Activated CD4-positive, alpha-beta T cell treated with anti-CD3 and anti-CD28 coated beads, Interleukin-2, Interleukin-4, amounts not matched to agents 100 ng/mL and 50 ng/mL, durations not matched to agents 16 hours and 8 hours (primary cell): ENCODE data around the gene NIPAL4.

Experiments
- DNase-seq: peaks from one replicate; pipeline ENCODE4 v3.0.0-alpha.2; 2020; ENCODE audit warnings: low spot score

The NIPAL4 gene

DNA sequence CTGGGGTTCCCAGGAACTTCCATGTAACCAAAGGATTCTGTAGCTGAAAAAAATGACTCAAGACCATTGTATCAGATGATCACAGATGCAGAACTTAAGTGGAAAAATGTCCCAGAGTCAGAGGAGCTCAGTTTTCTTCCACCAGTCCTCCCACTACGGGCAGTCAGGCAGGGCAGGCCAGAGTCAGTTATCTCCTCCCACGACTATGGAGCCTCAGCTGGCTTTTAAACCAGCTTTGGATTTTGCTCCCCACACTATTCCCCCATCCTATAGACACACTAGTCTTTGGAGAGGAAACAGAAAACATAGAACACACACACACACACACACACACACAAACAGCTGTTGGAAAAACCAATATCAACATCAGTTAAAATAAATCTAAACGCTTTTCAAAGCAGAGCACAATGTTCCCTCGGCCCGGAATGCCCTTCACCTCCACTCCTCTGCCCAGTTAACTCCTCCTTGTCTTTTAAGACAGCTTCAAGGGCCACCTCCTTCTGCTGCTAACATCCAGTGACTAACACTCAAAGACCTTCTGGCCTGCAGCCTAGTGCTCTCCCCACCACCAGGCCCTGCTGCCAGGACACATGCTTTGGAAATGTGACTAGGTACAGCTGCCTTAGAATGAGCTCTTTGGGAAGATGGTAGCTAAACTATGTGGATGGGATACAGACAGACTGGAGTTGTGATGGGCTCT lies 56.8 kb downstream of the NIPAL4 start:
- DNase-seq = no peak

DNA sequence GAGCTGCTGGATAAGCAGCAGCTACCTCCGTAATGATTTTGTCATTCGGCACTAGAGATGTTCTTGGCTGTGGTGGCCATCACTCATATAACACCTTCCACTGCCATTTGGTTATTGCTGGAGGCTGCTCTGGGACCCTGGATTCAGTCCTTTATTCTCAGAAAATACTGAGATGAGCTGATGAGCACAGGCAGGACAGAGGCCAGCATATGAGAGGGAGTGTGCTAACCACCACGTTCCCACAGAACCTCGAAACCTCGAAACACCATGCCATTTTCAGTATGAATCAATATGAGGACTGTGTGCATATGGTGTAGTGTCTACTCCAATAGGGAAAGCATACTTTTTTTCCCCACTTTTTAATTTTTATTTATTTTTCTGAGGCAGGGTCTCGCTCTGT lies 59.0 kb downstream of the NIPAL4 start:
- peak; percentile 50 for DNase-seq

DNA sequence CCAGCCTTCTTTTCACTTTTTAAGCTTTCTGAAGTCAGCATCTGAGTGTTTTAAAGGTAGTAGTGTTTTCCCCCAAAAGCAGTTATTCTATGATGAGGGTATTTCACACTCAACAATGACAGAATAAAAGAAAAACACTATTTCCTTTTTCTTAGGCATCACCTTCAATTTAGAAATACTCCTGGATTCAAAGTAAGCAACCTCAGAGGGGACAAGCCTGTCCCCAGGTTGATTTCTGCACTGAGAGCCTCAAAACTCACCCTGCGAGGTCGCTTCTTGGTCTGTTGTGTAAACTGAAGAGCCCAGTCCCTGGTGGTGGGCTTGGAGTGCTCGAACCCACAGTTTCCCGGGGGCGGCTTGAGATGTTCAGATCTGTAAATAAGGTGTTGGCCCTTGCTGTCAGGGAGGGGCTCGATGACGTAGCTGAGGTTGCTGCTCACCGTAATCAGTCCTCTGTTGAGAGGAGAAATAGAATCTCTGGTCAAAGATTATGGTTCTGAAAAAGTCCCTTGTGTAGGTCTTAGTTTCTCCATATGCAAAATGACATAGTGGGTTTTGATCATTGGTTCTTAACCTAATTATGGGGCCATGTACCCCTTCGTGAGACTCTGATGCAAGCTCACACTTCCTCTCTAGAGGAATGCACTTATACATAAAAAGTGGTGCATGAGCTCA lies 59.7 kb downstream of the NIPAL4 start:
- DNase-seq = no peak

DNA sequence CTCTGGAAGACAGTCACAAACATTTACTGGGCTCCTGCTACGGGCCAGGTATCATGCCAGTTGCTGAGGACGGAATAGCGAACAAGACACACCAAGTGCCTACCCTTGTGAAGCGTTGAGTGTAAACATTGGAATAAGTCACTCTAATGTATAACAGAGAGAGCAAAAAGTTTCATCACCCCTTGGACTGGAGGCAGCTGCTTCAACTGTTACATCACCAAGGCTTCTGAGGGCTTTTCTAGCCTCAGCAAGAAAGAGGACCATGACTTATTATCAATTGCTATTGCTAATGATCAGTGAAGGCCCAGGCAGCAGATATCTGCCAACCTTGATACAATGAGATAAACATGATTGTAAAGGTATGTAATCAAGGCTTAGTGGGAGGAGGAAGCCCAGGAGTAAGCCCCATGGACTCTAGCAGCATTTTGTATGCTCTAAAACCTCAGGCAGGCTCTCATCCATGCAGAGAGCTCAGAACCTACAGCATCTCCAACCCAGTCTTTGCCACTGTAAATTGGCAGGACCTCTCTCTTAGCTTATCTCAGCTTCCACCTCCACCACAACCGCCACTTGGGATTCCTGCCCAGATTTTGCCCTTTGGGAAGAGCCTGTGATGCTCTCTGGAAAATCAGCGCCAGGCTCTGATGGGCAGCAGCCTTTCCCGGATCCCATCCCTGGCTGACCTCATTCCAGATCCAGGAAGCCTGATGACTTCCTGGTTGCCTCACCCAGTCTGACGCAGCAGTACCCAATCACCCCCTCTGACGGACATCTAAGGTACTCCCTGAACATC lies 61.1 kb downstream of the NIPAL4 start:
- no peak for DNase-seq

DNA sequence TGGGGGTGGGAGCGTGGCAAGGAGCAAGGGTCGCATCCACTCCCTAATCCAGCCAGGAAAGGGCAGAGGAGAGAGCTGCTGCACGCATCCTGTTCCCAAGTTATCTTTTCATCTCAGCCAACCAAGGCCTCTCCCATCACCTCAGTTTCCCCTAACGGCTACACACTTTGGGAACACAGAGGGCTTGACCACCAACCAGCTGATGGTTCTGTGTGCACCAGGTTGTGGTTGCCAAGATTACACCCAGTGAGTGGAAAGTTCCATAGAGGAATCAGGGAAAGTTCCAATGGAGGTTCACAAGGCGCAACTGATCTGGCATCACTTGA lies 61.7 kb downstream of the NIPAL4 start:
- no peak for DNase-seq

DNA sequence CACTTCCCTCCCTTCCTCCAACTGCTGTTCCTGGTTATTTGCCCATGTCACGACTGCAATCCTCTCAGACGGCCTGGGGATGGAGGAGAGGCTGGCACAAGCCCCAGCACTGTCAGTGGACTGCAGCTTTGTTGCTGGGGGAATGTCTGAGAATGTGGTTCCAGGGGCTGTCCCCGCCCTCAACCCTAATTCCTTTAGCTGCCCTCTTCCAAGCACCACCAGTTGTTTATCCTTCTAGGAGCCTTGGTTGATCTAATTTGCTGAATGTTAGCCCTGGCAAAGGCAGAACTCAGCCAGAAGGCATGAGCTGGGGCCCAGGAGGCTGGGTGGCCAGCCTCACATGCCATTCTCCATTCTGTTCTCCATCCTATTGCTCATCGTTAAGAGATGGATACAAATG lies 64.0 kb downstream of the NIPAL4 start:
- DNase-seq = no peak
